Measurements from ENCODE around the gene EED.

EED gene

GRCh38 chr11:86244522-86245368 is at the start of gene EED:
TSS of gene EED (plus strand) at chr11:86244753. CDS start at chr11:86245230, 477 bp downstream.
- DNase-seq (ENCODE audit: low spot score): peak; percentile 97

GRCh38 chr11:86194998-86195397 is 49.6 kb upstream of the EED start:
- DNase-seq (ENCODE audit: low spot score): no peak

- DNase-seq (ENCODE audit: low spot score): no peak
Observed at GRCh38 chr11:86196085-86196696, 48.4 kb upstream of the EED start.

- DNase-seq (ENCODE audit: low spot score): no peak
Observed at GRCh38 chr11:86196913-86197312, 47.6 kb upstream of the EED start.

GRCh38 chr11:86197448-86197847 is 47.1 kb upstream of the EED start:
- DNase-seq (ENCODE audit: low spot score): no peak

GRCh38 chr11:86198139-86198538 is 46.4 kb upstream of the EED start:
- no peak for DNase-seq (ENCODE audit: low spot score)

GRCh38 chr11:86199354-86199753 is 45.2 kb upstream of the EED start:
- no peak for DNase-seq (ENCODE audit: low spot score)

- no peak for DNase-seq (ENCODE audit: low spot score)
Observed at GRCh38 chr11:86201371-86201884, 43.1 kb upstream of the EED start.

GRCh38 chr11:86202013-86202336 is 42.6 kb upstream of the EED start:
- DNase-seq (ENCODE audit: low spot score): no peak

- no peak for DNase-seq (ENCODE audit: low spot score)
Observed at GRCh38 chr11:86204356-86204755, 40.2 kb upstream of the EED start.

GRCh38 chr11:86205421-86206336 is 38.9 kb upstream of the EED start:
- no peak for DNase-seq (ENCODE audit: low spot score)

- DNase-seq (ENCODE audit: low spot score): no peak
Observed at GRCh38 chr11:86206337-86206695, 38.2 kb upstream of the EED start.

GRCh38 chr11:86207413-86207812 is 37.1 kb upstream of the EED start:
- no peak for DNase-seq (ENCODE audit: low spot score)

GRCh38 chr11:86208572-86208971 is 36.0 kb upstream of the EED start:
- DNase-seq (ENCODE audit: low spot score): no peak

GRCh38 chr11:86209806-86210657 is 34.5 kb upstream of the EED start:
- DNase-seq (ENCODE audit: low spot score): no peak

- no peak for DNase-seq (ENCODE audit: low spot score)
Observed at GRCh38 chr11:86210898-86211297, 33.7 kb upstream of the EED start.

GRCh38 chr11:86211619-86212018 is 32.9 kb upstream of the EED start:
- no peak for DNase-seq (ENCODE audit: low spot score)

GRCh38 chr11:86212019-86212611 is 32.4 kb upstream of the EED start:
- DNase-seq (ENCODE audit: low spot score): no peak

GRCh38 chr11:86214710-86215109 is 29.8 kb upstream of the EED start:
- DNase-seq (ENCODE audit: low spot score): no peak

GRCh38 chr11:86218125-86219084 is 26.1 kb upstream of the EED start:
- DNase-seq (ENCODE audit: low spot score): peak; percentile 87

Data from GM03348 (cell line).